ENCODE measurements around the gene B9D2.

GRCh38 chr19:41384351-41384750 lies 20.4 kb upstream of the B9D2 start:
- no peak for TF ChIP-seq CTCF (conservative IDR thresholded peaks at IDR 0.05; ENCODE audit: low read depth, low read length)
- TF ChIP-seq RAD21 (IDR thresholded peaks at IDR 0.05; ENCODE audit: low read length): no peak
- TF ChIP-seq BHLHE40 (IDR thresholded peaks at IDR 0.05; ENCODE audit: low read depth, low read length): no peak

Data from IMR-90 (cell line).